Smooth muscle cell (in vitro differentiated cells): Measurements from ENCODE around the gene GNG2. TPM values are rescaled to one million over a fixed set of nuclear protein-coding genes. Genes with fewer than 3 reads are reported as not detected.

Experiments used
- DNase-seq: peaks from one replicate; lab custom pipeline; 2025; ENCODE audit not compliant: unreplicated experiment; lab: John Stamatoyannopoulos, UW
- H2AFZ ChIP-seq: fragments of 200-600 bp; sonication (generic); 2 replicates; pipeline ENCODE4 v1.6.0; 2016; ENCODE audit warnings: antibody characterized with exemption, low read depth, mild to moderate bottlenecking
- H3F3A ChIP-seq: fragments of 200-600 bp; sonication (generic); 2 replicates; pipeline ENCODE4 v1.6.0; 2017; ENCODE audit warnings: antibody characterized with exemption, low read depth
- H3K27ac ChIP-seq: fragments of 200-600 bp; sonication (generic); 2 replicates; pipeline ENCODE4 v1.5.1; 2016; ENCODE audit warnings: low read depth, mild to moderate bottlenecking
- H3K27me3 ChIP-seq: fragments of 200-600 bp; sonication (generic); 2 replicates; pipeline ENCODE4 v1.6.1; 2016; ENCODE audit warnings: low read depth, mild to moderate bottlenecking
- H3K36me3 ChIP-seq: fragments of 200-600 bp; sonication (generic); 2 replicates; pipeline ENCODE4 v1.5.1; 2016; ENCODE audit warnings: low read depth
- H3K4me1 ChIP-seq: fragments of 200-600 bp; sonication (generic); 2 replicates; pipeline ENCODE4 v1.5.1; 2016; ENCODE audit warnings: low read depth
- H3K4me2 ChIP-seq: fragments of 200-600 bp; sonication (generic); 2 replicates; pipeline ENCODE4 v1.6.0; 2016; ENCODE audit warnings: mild to moderate bottlenecking
- H3K4me3 ChIP-seq: fragments of 200-600 bp; sonication (generic); 2 replicates; pipeline ENCODE4 v1.5.1; 2016; ENCODE audit warnings: mild to moderate bottlenecking
- H3K79me2 ChIP-seq: fragments of 200-600 bp; sonication (generic); 2 replicates; pipeline ENCODE4 v1.6.0; 2016; ENCODE audit warnings: low read depth, mild to moderate bottlenecking
- H3K9ac ChIP-seq: fragments of 200-600 bp; sonication (generic); 2 replicates; pipeline ENCODE4 v1.6.0; 2016; ENCODE audit warnings: low read depth
- H3K9me3 ChIP-seq: fragments of 200-600 bp; sonication (generic); replicated peaks from 2 replicates; pipeline ENCODE4 v1.5.1; 2016; ENCODE audit warnings: low read depth
- H4K20me1 ChIP-seq: fragments of 200-600 bp; sonication (generic); 2 replicates; pipeline ENCODE4 v1.6.0; 2016; ENCODE audit warnings: low read depth
- WGBS: methylation state at CpG from one replicate; pipeline ENCODE4 v1.1.7; 2016; ENCODE audit warnings: low lambda C conversion rate; 5-methylcytosine and 5-hydroxymethylcytosine counted together
- polyA plus RNA-seq: library from polyadenylated mRNA; unstranded; fragments of >200 nt; fragmentation: Nextera tagmentation; extraction: Ambion mirVana; gene quantifications from 2 replicates; pipeline ENCODE4 v1.2.1, GENCODE V29; 2016
- total RNA-seq: library from RNA; depleted of rRNA; stranded (reverse); fragments of >200 nt; gene quantifications from 2 replicates; pipeline ENCODE4 v1.2.3, GENCODE V29; 2014
- TF ChIP-seq, protein P1 (sequence below): fragments of 200-600 bp; sonication (generic); IDR thresholded peaks from 2 replicates; pipeline ENCODE4 v1.5.1; 2017; ENCODE audit warnings: borderline replicate concordance, mild to moderate bottlenecking, antibody characterized with exemption; ENCODE audit not compliant: insufficient read depth, poor library complexity, severe bottlenecking

Gene GNG2
- total and polyA plus RNA-seq, 2 experiments from 2014 or later = 83.6 to 128 TPM

DNA sequence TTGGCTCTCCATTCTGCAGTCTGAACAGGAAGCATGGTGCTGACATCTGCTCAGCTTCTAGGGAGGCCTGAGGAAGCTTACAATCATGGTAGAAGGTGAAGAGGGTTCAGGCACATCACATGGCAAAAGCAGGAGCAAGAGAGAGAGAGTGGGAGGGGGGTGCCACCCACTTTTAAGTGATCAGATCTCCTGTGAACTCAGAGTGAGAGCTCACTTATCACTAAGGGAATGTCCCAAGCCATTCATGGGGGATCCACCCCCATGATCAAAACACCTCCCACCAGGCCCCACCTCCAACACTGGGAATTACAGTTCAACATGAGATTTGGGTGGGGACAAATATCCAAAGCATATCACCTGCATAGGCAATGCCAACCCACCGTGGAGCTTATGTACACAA, 9.8 kb upstream of the GNG2 start:
- Histone ChIP-seq H2AFZ (no peak overlapping the region), H3K36me3 (no peaks in the 10 kb centered on the region), H4K20me1 (no peaks in the 10 kb centered on the region), H3K79me2 (no peaks in the 10 kb centered on the region), H3K4me3 (no peak overlapping the region), H3K4me2 (no peak overlapping the region), H3K9ac (no peak overlapping the region), H3K27me3 (no peaks in the 10 kb centered on the region), H3K27ac (no peak overlapping the region), H3F3A (peaks cover 2% of the 10 kb centered on the region), H3K4me1 (peaks cover 19% of the 10 kb centered on the region), H3K9me3 (no peaks in the 10 kb centered on the region)
- 75% methylated on average over 1 of the region's 1 CpG for WGBS
- DNase-seq = no peak
- TF ChIP-seq, protein P1, sequence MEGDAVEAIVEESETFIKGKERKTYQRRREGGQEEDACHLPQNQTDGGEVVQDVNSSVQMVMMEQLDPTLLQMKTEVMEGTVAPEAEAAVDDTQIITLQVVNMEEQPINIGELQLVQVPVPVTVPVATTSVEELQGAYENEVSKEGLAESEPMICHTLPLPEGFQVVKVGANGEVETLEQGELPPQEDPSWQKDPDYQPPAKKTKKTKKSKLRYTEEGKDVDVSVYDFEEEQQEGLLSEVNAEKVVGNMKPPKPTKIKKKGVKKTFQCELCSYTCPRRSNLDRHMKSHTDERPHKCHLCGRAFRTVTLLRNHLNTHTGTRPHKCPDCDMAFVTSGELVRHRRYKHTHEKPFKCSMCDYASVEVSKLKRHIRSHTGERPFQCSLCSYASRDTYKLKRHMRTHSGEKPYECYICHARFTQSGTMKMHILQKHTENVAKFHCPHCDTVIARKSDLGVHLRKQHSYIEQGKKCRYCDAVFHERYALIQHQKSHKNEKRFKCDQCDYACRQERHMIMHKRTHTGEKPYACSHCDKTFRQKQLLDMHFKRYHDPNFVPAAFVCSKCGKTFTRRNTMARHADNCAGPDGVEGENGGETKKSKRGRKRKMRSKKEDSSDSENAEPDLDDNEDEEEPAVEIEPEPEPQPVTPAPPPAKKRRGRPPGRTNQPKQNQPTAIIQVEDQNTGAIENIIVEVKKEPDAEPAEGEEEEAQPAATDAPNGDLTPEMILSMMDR = no peak

- H3K4me1 ChIP-seq = peaks cover 7% of the 10 kb centered on the region
- TF ChIP-seq, protein P1 = no peak
- H3K27me3 ChIP-seq = no peaks in the 10 kb centered on the region
- no peaks in the 10 kb centered on the region for H3K9me3 ChIP-seq
- H4K20me1 ChIP-seq = no peaks in the 10 kb centered on the region
- no peak overlapping the region for H3K4me2 ChIP-seq
- H3K27ac ChIP-seq = no peak overlapping the region
- no peaks in the 10 kb centered on the region for H3K79me2 ChIP-seq
- H3K9ac ChIP-seq = no peak overlapping the region
- H3F3A ChIP-seq = peaks cover 6% of the 10 kb centered on the region
- no peaks in the 10 kb centered on the region for H3K36me3 ChIP-seq
- 62% methylated on average over 4 of the region's 4 CpGs for WGBS
- no peak overlapping the region for H3K4me3 ChIP-seq
- no peak overlapping the region for H2AFZ ChIP-seq
- DNase-seq = no peak
Observed at GRCh38 chr14:51852541-51852940, 7.9 kb upstream of the GNG2 start.

- H4K20me1 ChIP-seq = no peaks in the 10 kb centered on the region
- H3K79me2 ChIP-seq = no peaks in the 10 kb centered on the region
- H3K36me3 ChIP-seq = no peaks in the 10 kb centered on the region
- no peak overlapping the region for H3K4me3 ChIP-seq
- no peaks in the 10 kb centered on the region for H3K27me3 ChIP-seq
- 18% methylated on average over 3 of the region's 3 CpGs for WGBS
- no peak for DNase-seq
- H2AFZ ChIP-seq = no peak overlapping the region
- peak overlapping the region; percentile 72 for H3K4me2 ChIP-seq
- TF ChIP-seq, protein P1 = no peak
- no peak overlapping the region for H3K9ac ChIP-seq
- peak overlapping the region; percentile 81 for H3K27ac ChIP-seq
- peaks cover 6% of the 10 kb centered on the region for H3F3A ChIP-seq
- H3K9me3 ChIP-seq = no peaks in the 10 kb centered on the region
- peaks cover 10% of the 10 kb centered on the region for H3K4me1 ChIP-seq
Observed at GRCh38 chr14:51855234-51855633, 5.2 kb upstream of the GNG2 start.

- Histone ChIP-seq H3K4me3 (no peak overlapping the region), H3K27me3 (no peaks in the 10 kb centered on the region), H3K36me3 (no peaks in the 10 kb centered on the region), H3F3A (peaks cover 6% of the 10 kb centered on the region), H3K4me1 (peaks cover 15% of the 10 kb centered on the region), H3K9ac (no peak overlapping the region), H3K9me3 (no peaks in the 10 kb centered on the region), H4K20me1 (no peaks in the 10 kb centered on the region), H3K79me2 (peaks cover 9% of the 10 kb centered on the region), H3K27ac (no peak overlapping the region), H2AFZ (no peak overlapping the region), H3K4me2 (no peak overlapping the region)
- DNase-seq = no peak
- TF ChIP-seq, protein P1 = no peak
- WGBS = 84% methylated on average over 1 of the region's 1 CpG
Observed at GRCh38 chr14:51856792-51857296, 3.6 kb upstream of the GNG2 start.
